Liver (tissue), 3 donors: ENCODE data around the gene ZNF358.

Experiments
- FOXA1 ChIP-seq: IDR thresholded peaks from 2 replicates; pipeline ENCODE4 v1.6.1; 2016; ENCODE audit warnings: antibody characterized with exemption
- RAD21 ChIP-seq, 2 donors: IDR thresholded peaks; 2 replicates each; pipeline ENCODE4 v1.6.1; 2016; ENCODE audit warnings: antibody characterized with exemption in 2 of 2, mild to moderate bottlenecking in 2 of 2
- SP1 ChIP-seq: IDR thresholded peaks from 2 replicates; pipeline ENCODE4 v1.6.1; 2018; ENCODE audit warnings: antibody characterized with exemption, mild to moderate bottlenecking
- TF ChIP-seq, protein P1 (sequence below): fragments of 150-350 bp; IDR thresholded peaks from 2 replicates; pipeline ENCODE4 v1.5.1; 2017; ENCODE audit warnings: improper control_type of control experiment, low read depth, low read length; ENCODE audit not compliant: missing input control
- TF ChIP-seq, protein P2 (sequence below): IDR thresholded peaks from 2 replicates; pipeline ENCODE4 v1.6.1; 2016; ENCODE audit warnings: antibody characterized with exemption
- TF ChIP-seq, protein P3 (sequence below): IDR thresholded peaks from 2 replicates; pipeline ENCODE4 v1.6.1; 2016; ENCODE audit warnings: antibody characterized with exemption
- TF ChIP-seq, protein P4 (sequence below): IDR thresholded peaks from 2 replicates; pipeline ENCODE4 v1.6.1; 2016; ENCODE audit warnings: antibody characterized with exemption, mild to moderate bottlenecking
- donor health status: healthy.
- donor health status: healthy.

DNA sequence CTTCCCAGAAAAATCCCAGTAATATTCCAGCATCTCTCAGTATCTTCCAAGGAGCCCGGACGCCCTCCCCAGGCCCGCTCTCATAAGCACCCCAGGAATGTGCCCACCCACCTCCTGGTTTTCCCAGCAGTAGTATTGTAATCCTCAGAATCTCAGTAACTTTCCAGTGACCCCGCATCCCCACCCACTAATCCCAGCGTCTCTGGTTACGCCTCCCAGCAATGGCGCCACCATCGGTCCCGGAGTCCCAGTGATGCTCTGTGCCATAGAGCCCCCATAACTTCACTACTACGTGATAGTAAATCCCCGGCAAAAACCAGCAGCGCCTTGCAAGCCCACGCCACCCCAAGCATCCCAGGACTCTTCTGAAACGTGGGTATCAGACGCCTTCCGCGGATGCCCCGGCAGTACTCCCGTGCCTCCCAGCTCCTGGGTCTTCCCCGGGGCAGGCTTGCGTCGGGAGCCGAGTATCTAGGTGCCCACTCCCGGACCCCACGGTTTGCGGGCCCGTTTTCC lies 18.7 kb downstream of the ZNF358 start:
- TF ChIP-seq, protein P1, sequence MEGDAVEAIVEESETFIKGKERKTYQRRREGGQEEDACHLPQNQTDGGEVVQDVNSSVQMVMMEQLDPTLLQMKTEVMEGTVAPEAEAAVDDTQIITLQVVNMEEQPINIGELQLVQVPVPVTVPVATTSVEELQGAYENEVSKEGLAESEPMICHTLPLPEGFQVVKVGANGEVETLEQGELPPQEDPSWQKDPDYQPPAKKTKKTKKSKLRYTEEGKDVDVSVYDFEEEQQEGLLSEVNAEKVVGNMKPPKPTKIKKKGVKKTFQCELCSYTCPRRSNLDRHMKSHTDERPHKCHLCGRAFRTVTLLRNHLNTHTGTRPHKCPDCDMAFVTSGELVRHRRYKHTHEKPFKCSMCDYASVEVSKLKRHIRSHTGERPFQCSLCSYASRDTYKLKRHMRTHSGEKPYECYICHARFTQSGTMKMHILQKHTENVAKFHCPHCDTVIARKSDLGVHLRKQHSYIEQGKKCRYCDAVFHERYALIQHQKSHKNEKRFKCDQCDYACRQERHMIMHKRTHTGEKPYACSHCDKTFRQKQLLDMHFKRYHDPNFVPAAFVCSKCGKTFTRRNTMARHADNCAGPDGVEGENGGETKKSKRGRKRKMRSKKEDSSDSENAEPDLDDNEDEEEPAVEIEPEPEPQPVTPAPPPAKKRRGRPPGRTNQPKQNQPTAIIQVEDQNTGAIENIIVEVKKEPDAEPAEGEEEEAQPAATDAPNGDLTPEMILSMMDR, result no peak
- TF ChIP-seq, protein P2, sequence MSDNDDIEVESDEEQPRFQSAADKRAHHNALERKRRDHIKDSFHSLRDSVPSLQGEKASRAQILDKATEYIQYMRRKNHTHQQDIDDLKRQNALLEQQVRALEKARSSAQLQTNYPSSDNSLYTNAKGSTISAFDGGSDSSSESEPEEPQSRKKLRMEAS, result no peak
- TF ChIP-seq FOXA1 (no peak), RAD21 (IDR thresholded peaks at IDR 0.05) (peak in 1 of 2 donors; percentile 19), SP1 (peak; percentile 29)
- TF ChIP-seq, protein P3, sequence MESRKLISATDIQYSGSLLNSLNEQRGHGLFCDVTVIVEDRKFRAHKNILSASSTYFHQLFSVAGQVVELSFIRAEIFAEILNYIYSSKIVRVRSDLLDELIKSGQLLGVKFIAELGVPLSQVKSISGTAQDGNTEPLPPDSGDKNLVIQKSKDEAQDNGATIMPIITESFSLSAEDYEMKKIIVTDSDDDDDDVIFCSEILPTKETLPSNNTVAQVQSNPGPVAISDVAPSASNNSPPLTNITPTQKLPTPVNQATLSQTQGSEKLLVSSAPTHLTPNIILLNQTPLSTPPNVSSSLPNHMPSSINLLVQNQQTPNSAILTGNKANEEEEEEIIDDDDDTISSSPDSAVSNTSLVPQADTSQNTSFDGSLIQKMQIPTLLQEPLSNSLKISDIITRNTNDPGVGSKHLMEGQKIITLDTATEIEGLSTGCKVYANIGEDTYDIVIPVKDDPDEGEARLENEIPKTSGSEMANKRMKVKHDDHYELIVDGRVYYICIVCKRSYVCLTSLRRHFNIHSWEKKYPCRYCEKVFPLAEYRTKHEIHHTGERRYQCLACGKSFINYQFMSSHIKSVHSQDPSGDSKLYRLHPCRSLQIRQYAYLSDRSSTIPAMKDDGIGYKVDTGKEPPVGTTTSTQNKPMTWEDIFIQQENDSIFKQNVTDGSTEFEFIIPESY, result no peak
- TF ChIP-seq, protein P4, sequence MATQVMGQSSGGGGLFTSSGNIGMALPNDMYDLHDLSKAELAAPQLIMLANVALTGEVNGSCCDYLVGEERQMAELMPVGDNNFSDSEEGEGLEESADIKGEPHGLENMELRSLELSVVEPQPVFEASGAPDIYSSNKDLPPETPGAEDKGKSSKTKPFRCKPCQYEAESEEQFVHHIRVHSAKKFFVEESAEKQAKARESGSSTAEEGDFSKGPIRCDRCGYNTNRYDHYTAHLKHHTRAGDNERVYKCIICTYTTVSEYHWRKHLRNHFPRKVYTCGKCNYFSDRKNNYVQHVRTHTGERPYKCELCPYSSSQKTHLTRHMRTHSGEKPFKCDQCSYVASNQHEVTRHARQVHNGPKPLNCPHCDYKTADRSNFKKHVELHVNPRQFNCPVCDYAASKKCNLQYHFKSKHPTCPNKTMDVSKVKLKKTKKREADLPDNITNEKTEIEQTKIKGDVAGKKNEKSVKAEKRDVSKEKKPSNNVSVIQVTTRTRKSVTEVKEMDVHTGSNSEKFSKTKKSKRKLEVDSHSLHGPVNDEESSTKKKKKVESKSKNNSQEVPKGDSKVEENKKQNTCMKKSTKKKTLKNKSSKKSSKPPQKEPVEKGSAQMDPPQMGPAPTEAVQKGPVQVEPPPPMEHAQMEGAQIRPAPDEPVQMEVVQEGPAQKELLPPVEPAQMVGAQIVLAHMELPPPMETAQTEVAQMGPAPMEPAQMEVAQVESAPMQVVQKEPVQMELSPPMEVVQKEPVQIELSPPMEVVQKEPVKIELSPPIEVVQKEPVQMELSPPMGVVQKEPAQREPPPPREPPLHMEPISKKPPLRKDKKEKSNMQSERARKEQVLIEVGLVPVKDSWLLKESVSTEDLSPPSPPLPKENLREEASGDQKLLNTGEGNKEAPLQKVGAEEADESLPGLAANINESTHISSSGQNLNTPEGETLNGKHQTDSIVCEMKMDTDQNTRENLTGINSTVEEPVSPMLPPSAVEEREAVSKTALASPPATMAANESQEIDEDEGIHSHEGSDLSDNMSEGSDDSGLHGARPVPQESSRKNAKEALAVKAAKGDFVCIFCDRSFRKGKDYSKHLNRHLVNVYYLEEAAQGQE, result no peak
